ENCODE measurements around the gene FCN3. TPM values are rescaled to one million over a fixed set of nuclear protein-coding genes. Genes with fewer than 3 reads are reported as not detected.

Gene FCN3
- polyA plus RNA-seq, 1 donor: 0.13 TPM

DNA sequence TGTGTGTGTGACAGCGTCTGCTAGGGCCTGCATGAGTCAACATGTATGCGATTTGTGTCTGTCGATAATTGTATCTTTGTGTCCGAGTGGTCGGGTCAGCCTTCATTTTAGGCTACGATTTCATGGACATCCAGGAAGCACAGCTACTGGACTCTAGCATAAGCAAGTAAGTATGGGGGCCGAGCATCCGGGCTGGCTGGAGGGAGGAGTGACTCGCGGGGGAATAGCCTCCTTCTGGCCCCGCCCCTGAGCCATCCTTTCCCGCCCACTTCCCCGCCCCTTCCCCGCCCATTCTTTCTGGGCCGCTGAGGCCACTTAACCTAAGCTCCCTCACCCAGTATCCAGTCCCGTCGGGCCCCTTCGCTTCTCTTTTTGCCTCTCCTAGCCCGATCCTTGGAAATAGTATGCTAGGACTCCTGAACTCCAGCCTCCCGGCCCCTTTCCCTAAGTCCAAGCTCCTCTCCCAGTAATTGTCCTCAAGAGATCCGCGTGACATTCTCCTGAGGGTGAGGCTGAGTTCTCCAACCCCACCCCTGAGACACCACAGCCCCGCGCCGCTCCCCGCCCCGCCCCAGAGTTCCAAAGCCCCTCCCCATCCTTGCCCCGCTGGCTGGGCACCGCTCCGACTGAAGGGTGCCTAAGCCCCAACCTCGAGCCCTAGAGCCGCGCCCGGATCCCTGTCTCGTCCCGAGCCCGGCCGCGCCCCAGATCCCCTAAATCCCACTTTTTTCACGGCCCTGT is 9.1 kb downstream of the FCN3 start:
- peaks cover 5% of the 10 kb centered on the region for H3K36me3 ChIP-seq (ENCODE audit: control insufficient read depth, insufficient read depth, low read length)
- peak overlapping the region; percentile 62 for H3K4me3 ChIP-seq (ENCODE audit: low read length)
- peak; percentile 83 to 92 for DNase-seq
- H3K9me3 ChIP-seq (ENCODE audit: control insufficient read depth, low read depth, low read length): no peaks in the 10 kb centered on the region
- WGBS (ENCODE audit: insufficient coverage, low lambda C conversion rate): no CpG with 5 or more reads among the region's 40 CpGs
- H3K4me1 ChIP-seq (ENCODE audit: control insufficient read depth, insufficient read depth, low read length): peaks cover 21% of the 10 kb centered on the region
- H3K27ac ChIP-seq (ENCODE audit: low read length): peak overlapping the region; percentile 90
- H3K27me3 ChIP-seq (ENCODE audit: control insufficient read depth, insufficient read depth, low read length): peaks cover 5% of the 10 kb centered on the region

DNA sequence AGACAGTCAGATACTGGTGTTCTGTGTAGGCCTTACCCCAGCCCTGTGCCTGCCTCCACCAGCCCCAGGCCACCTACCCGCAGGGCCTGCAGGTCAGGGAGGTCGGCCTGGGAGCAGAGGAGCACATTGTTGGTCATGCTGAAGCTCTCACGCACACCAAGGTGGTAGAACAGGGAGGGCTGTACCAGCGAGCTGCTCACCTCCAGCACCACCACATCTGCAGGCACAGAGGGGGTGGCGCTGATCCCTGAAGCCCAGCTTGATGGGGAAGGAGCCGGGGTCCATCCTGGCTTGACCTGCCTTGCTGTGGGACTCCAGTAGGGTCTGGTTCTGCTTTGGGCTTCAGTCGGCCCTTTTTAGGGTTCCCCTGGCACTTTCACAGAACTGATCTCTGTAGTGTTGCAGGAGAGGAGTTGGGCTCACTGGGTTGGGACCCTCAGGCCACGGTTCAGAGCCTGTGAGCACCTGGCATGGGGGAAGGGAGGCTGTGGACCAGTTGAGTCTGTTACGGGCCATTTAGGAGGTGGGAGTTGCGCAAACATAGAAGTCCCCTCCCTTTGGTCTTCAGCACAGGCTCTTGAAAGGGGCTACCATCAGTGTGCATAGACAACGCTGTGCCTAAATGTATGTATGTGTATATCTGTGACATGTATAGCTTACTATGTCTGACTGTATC is 9.8 kb downstream of the FCN3 start:
- DNase-seq: no peak
- peak overlapping the region; percentile 90 for H3K27ac ChIP-seq (ENCODE audit: low read length)
- peaks cover 5% of the 10 kb centered on the region for H3K36me3 ChIP-seq (ENCODE audit: control insufficient read depth, insufficient read depth, low read length)
- no CpG with 5 or more reads among the region's 11 CpGs for WGBS (ENCODE audit: insufficient coverage, low lambda C conversion rate)
- H3K4me3 ChIP-seq (ENCODE audit: low read length): peak overlapping the region; percentile 62
- no peaks in the 10 kb centered on the region for H3K9me3 ChIP-seq (ENCODE audit: control insufficient read depth, low read depth, low read length)
- peaks cover 25% of the 10 kb centered on the region for H3K4me1 ChIP-seq (ENCODE audit: control insufficient read depth, insufficient read depth, low read length)
- H3K27me3 ChIP-seq (ENCODE audit: control insufficient read depth, insufficient read depth, low read length): peaks cover 9% of the 10 kb centered on the region

DNA sequence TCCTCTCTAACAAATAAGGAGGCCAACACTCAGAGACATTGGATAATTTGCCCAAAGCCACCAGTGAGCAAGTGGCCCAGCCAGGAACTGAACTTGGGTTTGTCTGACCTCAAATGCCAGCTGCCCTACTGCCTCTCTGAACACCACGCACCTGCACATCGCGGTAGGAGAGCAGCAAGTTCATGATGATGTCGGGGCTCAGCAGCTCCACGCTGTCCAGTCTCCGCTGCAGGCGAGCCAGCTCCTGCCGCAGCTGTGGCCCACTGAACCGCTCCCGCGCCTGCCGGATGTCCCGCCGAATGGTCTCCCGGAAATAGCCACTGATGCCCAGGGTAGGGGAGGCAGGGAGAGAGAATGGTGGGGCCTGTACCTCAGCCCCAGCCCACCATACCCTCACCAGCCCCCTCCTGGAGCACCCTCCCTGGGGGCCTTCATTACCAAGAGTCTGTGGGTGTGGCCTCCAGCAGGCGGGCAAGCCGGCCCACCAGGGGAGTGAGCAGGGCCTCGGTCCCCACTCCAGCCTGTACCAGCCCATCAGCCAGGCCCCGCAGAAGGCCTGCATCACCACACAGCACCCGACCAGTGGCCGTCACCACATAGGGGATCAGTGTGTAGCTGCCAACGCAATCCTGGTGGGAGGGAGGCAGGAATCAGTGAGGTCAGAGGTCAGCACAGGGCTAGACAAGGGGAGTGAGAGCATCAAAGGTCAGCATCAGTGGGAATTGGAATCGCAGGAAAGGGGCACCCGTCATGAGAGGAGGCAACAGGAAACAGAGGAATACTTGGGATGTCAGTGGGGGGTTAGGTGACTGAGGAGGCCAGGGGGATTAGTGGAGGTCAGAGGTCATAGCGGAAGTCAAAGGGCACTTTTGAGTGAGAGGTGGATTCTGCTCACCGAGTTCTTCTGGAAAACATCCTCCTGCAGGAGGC is 10.6 kb downstream of the FCN3 start:
- no peak for DNase-seq
- Histone ChIP-seq H3K9me3 (ENCODE audit: control insufficient read depth, low read depth, low read length) (no peaks in the 10 kb centered on the region), H3K36me3 (ENCODE audit: control insufficient read depth, insufficient read depth, low read length) (peaks cover 5% of the 10 kb centered on the region), H3K4me1 (ENCODE audit: control insufficient read depth, insufficient read depth, low read length) (peaks cover 29% of the 10 kb centered on the region), H3K4me3 (ENCODE audit: low read length) (no peak overlapping the region), H3K27me3 (ENCODE audit: control insufficient read depth, insufficient read depth, low read length) (peaks cover 17% of the 10 kb centered on the region), H3K27ac (ENCODE audit: low read length) (no peak overlapping the region)
- no CpG with 5 or more reads among the region's 26 CpGs for WGBS (ENCODE audit: insufficient coverage, low lambda C conversion rate)

DNA sequence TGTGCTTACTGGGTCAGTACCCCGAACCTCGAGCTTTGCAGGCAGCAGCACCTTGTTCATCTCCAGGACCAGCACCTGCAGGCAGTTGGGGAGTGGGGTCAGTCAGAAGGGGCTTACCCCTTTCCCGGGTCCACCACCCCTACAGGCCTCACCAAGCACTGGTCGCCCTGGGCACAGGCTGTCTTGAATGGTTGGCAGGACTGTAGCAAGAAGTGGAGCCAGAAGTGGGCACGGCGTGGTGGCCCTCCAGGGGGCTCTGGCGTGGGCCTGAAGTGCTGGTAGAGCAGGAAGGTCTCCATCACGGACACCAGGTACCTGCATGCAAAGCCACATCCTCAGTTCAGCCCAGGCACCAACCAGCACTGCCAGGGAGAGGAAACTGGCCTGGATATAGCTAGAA is 13.1 kb downstream of the FCN3 start:
- peaks cover 5% of the 10 kb centered on the region for H3K36me3 ChIP-seq (ENCODE audit: control insufficient read depth, insufficient read depth, low read length)

DNA sequence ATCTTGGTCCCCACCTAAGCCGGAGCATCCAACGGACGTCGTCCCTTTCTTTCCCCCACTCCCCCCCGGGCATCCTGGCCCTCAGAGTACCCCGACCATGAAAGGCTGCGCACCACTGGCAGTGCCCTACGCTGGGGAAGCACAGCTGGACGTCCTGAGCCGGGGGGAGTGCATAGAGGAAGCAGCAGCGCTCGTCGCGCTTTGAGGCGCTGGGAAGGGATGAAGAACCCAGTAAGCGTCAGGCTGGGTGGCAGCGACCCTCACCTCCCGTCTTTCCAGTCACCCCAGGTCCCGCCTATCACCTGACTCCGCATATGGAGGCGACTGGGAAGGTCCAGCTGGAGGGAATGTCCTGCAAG is 13.6 kb downstream of the FCN3 start:
- Histone ChIP-seq H3K9me3 (ENCODE audit: control insufficient read depth, low read depth, low read length) (peaks cover 7% of the 10 kb centered on the region), H3K27me3 (ENCODE audit: control insufficient read depth, insufficient read depth, low read length) (peaks cover 31% of the 10 kb centered on the region), H3K36me3 (ENCODE audit: control insufficient read depth, insufficient read depth, low read length) (peaks cover 5% of the 10 kb centered on the region), H3K4me3 (ENCODE audit: low read length) (no peak overlapping the region), H3K4me1 (ENCODE audit: control insufficient read depth, insufficient read depth, low read length) (peaks cover 27% of the 10 kb centered on the region), H3K27ac (ENCODE audit: low read length) (no peak overlapping the region)
- no peak for DNase-seq
- WGBS (ENCODE audit: insufficient coverage, low lambda C conversion rate): no CpG with 5 or more reads among the region's 21 CpGs

More for the DNA sequence above, 13.1 kb downstream of the FCN3 start:
- Histone ChIP-seq H3K4me1 (ENCODE audit: control insufficient read depth, insufficient read depth, low read length) (peaks cover 27% of the 10 kb centered on the region), H3K27ac (ENCODE audit: low read length) (no peak overlapping the region), H3K4me3 (ENCODE audit: low read length) (no peak overlapping the region), H3K9me3 (ENCODE audit: control insufficient read depth, low read depth, low read length) (peaks cover 5% of the 10 kb centered on the region), H3K27me3 (ENCODE audit: control insufficient read depth, insufficient read depth, low read length) (peaks cover 31% of the 10 kb centered on the region)
- no peak for DNase-seq
- no CpG with 5 or more reads among the region's 8 CpGs for WGBS (ENCODE audit: insufficient coverage, low lambda C conversion rate)

DNA sequence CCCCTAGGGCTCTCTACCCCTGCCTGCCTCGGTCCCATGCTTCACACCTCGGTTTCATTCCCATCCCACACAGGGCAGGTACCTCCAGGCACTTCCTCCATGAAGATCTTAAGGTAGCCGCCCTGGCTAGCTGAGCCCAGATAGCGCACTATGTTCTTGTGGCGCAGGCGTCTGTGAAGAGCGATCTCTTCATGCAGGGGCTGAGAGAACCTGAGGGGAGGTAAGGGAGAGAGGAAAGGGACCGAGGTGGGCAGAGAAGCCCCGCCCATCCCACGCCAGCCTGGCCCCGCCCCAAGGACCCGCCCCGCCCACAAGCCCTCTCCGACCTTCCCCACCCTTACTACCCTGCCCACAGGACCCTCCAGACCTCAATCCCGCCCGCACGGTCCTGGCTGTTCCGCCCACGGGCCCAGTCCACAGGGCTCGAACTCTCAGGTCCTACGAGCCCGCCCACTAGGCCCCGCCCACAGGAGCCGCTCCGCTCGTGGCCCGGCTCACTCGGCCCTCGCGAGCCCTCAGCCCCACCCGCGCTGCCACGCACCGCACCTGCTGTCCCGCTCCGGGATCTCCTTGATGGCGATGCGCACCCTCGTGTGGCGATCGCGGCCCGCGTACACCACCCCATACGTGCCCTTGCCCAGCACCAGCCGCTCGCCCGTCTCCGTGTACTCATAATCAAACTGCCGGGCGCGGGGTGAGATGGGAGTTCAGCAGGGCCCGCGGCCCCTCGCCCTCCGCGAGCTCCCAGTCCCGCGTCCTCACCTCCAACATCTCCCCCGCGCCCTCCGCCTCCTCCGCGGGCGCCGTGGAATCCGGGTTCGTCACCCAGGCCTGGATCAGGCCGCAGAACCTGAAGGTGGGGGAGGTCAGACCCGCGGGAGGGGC is 14.2 kb downstream of the FCN3 start:
- H3K27me3 ChIP-seq (ENCODE audit: control insufficient read depth, insufficient read depth, low read length): peaks cover 31% of the 10 kb centered on the region
- H3K4me3 ChIP-seq (ENCODE audit: low read length): peak overlapping the region; percentile 21
- peak in 1 of 2 donors; percentile 39 for DNase-seq
- H3K27ac ChIP-seq (ENCODE audit: low read length): no peak overlapping the region
- H3K36me3 ChIP-seq (ENCODE audit: control insufficient read depth, insufficient read depth, low read length): peaks cover 5% of the 10 kb centered on the region
- peaks cover 27% of the 10 kb centered on the region for H3K4me1 ChIP-seq (ENCODE audit: control insufficient read depth, insufficient read depth, low read length)
- peaks cover 7% of the 10 kb centered on the region for H3K9me3 ChIP-seq (ENCODE audit: control insufficient read depth, low read depth, low read length)
- WGBS (ENCODE audit: insufficient coverage, low lambda C conversion rate): no CpG with 5 or more reads among the region's 71 CpGs

DNA sequence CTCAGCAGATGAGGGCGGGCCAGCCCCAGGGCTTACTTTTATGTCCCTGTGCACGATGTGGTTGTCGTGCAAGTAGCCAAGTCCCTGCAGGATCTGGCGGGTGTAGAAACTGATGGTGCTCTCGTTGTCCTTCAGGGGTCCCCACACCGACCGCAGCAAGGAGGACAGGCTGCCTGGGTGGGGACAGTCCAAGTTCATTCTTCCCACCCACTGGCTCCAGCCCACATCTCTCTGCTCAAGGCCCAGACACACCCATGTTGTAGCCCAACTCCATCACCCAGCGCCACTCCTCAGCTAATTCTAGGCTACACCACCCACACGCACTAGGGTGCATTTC is 14.8 kb downstream of the FCN3 start:
- Histone ChIP-seq H3K36me3 (ENCODE audit: control insufficient read depth, insufficient read depth, low read length) (peaks cover 5% of the 10 kb centered on the region), H3K27ac (ENCODE audit: low read length) (no peak overlapping the region), H3K4me3 (ENCODE audit: low read length) (no peak overlapping the region), H3K9me3 (ENCODE audit: control insufficient read depth, low read depth, low read length) (peaks cover 7% of the 10 kb centered on the region), H3K27me3 (ENCODE audit: control insufficient read depth, insufficient read depth, low read length) (peaks cover 31% of the 10 kb centered on the region), H3K4me1 (ENCODE audit: control insufficient read depth, insufficient read depth, low read length) (peaks cover 22% of the 10 kb centered on the region)
- DNase-seq: no peak
- no CpG with 5 or more reads among the region's 9 CpGs for WGBS (ENCODE audit: insufficient coverage, low lambda C conversion rate)

DNA sequence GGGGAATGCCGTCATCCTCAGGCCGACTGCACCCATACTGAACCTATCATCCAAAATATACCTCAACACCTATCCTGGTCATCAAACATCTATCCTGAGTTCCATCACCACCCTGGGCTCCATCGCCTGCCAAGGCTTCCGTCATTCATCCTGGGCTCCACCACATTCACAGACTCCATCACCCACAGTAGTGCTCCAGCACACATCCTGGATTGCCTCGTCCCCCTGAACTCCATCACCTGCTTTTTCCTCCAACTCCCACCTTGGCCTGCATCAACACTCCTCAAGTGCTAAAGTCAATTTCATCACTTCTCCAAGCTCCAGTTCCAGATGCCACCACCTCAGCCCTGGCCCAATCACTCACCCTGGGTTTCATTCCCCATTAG is 15.7 kb downstream of the FCN3 start:
- peaks cover 14% of the 10 kb centered on the region for H3K4me1 ChIP-seq (ENCODE audit: control insufficient read depth, insufficient read depth, low read length)
- no CpG with 5 or more reads among the region's 5 CpGs for WGBS (ENCODE audit: insufficient coverage, low lambda C conversion rate)
- peaks cover 7% of the 10 kb centered on the region for H3K9me3 ChIP-seq (ENCODE audit: control insufficient read depth, low read depth, low read length)
- DNase-seq: no peak
- no peak overlapping the region for H3K4me3 ChIP-seq (ENCODE audit: low read length)
- H3K27ac ChIP-seq (ENCODE audit: low read length): no peak overlapping the region
- peaks cover 5% of the 10 kb centered on the region for H3K36me3 ChIP-seq (ENCODE audit: control insufficient read depth, insufficient read depth, low read length)
- H3K27me3 ChIP-seq (ENCODE audit: control insufficient read depth, insufficient read depth, low read length): peaks cover 31% of the 10 kb centered on the region

DNA sequence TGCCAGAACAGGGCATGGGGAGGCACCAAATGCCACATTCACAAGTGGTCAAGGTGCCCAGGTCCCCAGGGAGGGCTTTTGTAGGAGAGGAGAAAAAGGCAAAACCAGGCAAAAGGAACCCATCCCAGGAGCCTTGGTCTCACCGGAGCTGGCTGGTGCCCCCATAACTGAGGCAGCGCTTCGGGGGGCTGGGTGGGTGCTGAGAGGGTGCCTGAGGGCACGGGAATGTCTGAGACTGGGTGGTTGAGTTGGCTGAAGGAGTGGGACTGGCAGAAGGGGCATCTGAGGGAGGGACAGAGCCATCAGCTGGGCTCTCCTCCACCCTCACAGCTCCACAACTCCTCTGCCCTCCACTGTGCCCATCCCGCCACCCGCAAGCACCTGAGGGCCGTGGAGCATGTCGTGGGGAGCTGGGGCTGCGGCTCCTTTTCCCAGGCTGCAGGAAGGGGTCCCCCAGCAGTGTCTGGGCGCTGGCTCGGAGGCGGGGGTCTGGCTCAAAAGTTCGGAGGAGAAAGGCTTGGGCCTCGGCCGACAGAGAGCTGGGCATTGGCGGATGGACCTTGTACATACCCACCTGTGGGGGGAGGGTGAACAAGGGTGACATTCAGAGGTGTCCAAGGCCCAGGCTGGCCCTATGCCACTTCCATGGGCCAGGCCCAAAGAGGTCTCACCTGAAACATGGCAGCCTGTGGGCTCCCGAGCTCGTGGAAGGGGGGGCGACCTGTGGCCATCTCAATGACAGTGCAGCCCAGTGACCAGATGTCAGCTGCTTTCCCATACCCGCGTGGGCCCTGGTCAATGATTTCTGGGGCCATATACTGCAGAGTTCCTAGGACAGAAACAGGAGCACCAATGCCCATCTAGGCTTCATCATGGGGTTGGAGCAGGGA is 16.3 kb downstream of the FCN3 start:
- no CpG with 5 or more reads among the region's 21 CpGs for WGBS (ENCODE audit: insufficient coverage, low lambda C conversion rate)
- H3K4me3 ChIP-seq (ENCODE audit: low read length): no peak overlapping the region
- peaks cover 14% of the 10 kb centered on the region for H3K4me1 ChIP-seq (ENCODE audit: control insufficient read depth, insufficient read depth, low read length)
- H3K9me3 ChIP-seq (ENCODE audit: control insufficient read depth, low read depth, low read length): peaks cover 7% of the 10 kb centered on the region
- H3K27me3 ChIP-seq (ENCODE audit: control insufficient read depth, insufficient read depth, low read length): peaks cover 31% of the 10 kb centered on the region
- DNase-seq: no peak
- no peak overlapping the region for H3K27ac ChIP-seq (ENCODE audit: low read length)
- peaks cover 5% of the 10 kb centered on the region for H3K36me3 ChIP-seq (ENCODE audit: control insufficient read depth, insufficient read depth, low read length)
